ENCODE measurements around the gene PPP1R15B.

DNA sequence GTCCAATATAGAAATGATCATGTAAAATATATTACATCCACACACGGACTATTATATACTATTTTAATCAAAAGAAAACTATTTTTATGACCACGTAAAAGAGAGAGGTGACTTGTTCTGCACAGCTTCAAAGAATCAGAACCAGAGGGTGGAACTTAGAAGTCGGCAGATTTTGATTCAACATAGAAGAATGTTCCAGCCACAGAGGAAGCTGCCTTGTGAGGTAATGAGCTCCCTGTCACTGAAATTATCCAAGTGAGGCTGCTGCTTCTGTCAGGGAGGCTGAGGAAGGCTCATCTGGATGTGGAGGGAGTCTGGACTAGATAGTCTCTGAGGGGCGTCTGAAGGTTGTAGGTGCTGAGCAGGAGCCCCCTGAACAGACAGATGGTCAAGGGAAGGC is 54.6 kb downstream of the PPP1R15B start:
- TF ChIP-seq EZH2 (IDR thresholded peaks at IDR 0.05) (no peak), RAD21 (IDR thresholded peaks at IDR 0.05; ENCODE audit: low read depth) (no peak)
- TF ChIP-seq, protein P1, sequence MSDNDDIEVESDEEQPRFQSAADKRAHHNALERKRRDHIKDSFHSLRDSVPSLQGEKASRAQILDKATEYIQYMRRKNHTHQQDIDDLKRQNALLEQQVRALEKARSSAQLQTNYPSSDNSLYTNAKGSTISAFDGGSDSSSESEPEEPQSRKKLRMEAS (IDR thresholded peaks at IDR 0.05): no peak

Data from HCT116 (cell line).